Esophagus squamous epithelium (tissue), 4 donors: ENCODE data around the gene FGF14.

Experiments used
- CTCF ChIP-seq, 6 experiments: fragments of 450-650 bp in 4 of 6; fragments of 200-600 bp in 2 of 6; sonication (generic) in 2 of 6; IDR thresholded peaks; one replicate each; pipeline ENCODE4 v1.5.1; 2016 to 2019; ENCODE audit warnings: antibody characterized with exemption in 6 of 6, mild to moderate bottlenecking in 4 of 6, moderate library complexity in 4 of 6
- POLR2A ChIP-seq, 4 donors: fragments of 450-650 bp; IDR thresholded peaks; one replicate each; pipeline ENCODE4 v1.6.1; 2017; ENCODE audit warnings: antibody characterized with exemption in 4 of 4, mild to moderate bottlenecking in 4 of 4, moderate library complexity in 3 of 4

GRCh38 chr13:102090532-102090931, 311.3 kb downstream of the FGF14 start:
- TF ChIP-seq CTCF (IDR thresholded peaks at IDR 0.05) (no peak), POLR2A (IDR thresholded peaks at IDR 0.05) (no peak)
